B cell (primary cell): ENCODE measurements around the gene SLC8A3. TPM values are rescaled to one million over a fixed set of nuclear protein-coding genes. Genes with fewer than 3 reads are reported as not detected.

ENCODE experiments used
- ATAC-seq: fragments of 200-7000 bp; cut with Tn5 transposase; one replicate; pipeline ENCODE4 v1.10.0; 2021; ENCODE audit warnings: low read depth, mild to moderate bottlenecking, moderate number of reproducible peaks, moderate library complexity
- CTCF ChIA-PET: fragments of 350-600 bp; sonication (Branson Sonifier 250); formaldehyde crosslinking; loops from one replicate; lab custom pipeline; 2021; ENCODE audit warnings: antibody characterized with exemption, inconsistent platforms; lab: Charles Lee
- POLR2A ChIA-PET: fragments of 350-600 bp; sonication (Branson Sonifier 250); formaldehyde crosslinking; loops from one replicate; lab custom pipeline; 2021; ENCODE audit warnings: antibody characterized with exemption; lab: Charles Lee
- DNase-seq: peaks from one replicate; pipeline ENCODE4 v3.0.0; 2013
- H2AFZ ChIP-seq: 2 replicates; pipeline ENCODE4 v1.6.1; 2012; ENCODE audit warnings: mild to moderate bottlenecking, low read depth, low read length; ENCODE audit not compliant: insufficient read depth, poor library complexity, severe bottlenecking
- H3K27ac ChIP-seq, 2 donors: 1 replicate in 1 of 2; 2 replicates in 1 of 2; pipeline ENCODE4 v1.5.1; 2012 to 2013; ENCODE audit warnings: low read length in 2 of 2, mild to moderate bottlenecking in 2 of 2, moderate library complexity in 1 of 2
- H3K27me3 ChIP-seq, 4 experiments: fragments of 200-600 bp in 1 of 4; sonication (generic) in 1 of 4; replicated peaks in 1 of 4; 1 replicate in 2 of 4; 2 replicates in 2 of 4; pipeline versions ENCODE4 v1.6.1 to v1.7.0; 2013 to 2016; ENCODE audit warnings: low read length in 3 of 4, mild to moderate bottlenecking in 2 of 4, mixed read lengths in 1 of 4, moderate library complexity in 1 of 4; ENCODE audit not compliant: insufficient read depth in 4 of 4, control insufficient read depth in 3 of 4; ENCODE audit errors: control extremely low read depth in 1 of 4
- H3K36me3 ChIP-seq, 2 experiments: replicated peaks in 1 of 2; 1 replicate in 1 of 2; 2 replicates in 1 of 2; pipeline versions ENCODE4 v1.6.1 to v1.7.1; 2013; ENCODE audit warnings: low read length in 1 of 2; ENCODE audit not compliant: insufficient read depth in 2 of 2, control insufficient read depth in 1 of 2; ENCODE audit errors: control extremely low read depth in 1 of 2, extremely low read depth in 1 of 2
- H3K4me1 ChIP-seq, 2 donors: fragments of 200-600 bp in 1 of 2; sonication (generic) in 1 of 2; 1 replicate in 1 of 2; 2 replicates in 1 of 2; pipeline versions ENCODE4 v1.5.1 to v1.6.1; 2013 to 2017; ENCODE audit warnings: low read length in 2 of 2; ENCODE audit not compliant: control insufficient read depth in 2 of 2, insufficient read depth in 2 of 2
- H3K4me2 ChIP-seq: replicated peaks from 2 replicates; pipeline ENCODE3; 2012; ENCODE audit warnings: mild to moderate bottlenecking, low read depth, low read length; ENCODE audit not compliant: poor library complexity, severe bottlenecking
- H3K4me3 ChIP-seq, 5 experiments: fragments of 200-600 bp in 1 of 5; sonication (generic) in 1 of 5; 1 replicate in 3 of 5; 2 replicates in 2 of 5; pipeline versions ENCODE4 v1.5.1 to v1.7.0; 2011 to 2016; ENCODE audit warnings: low read length in 4 of 5, mild to moderate bottlenecking in 4 of 5, low read depth in 2 of 5, control low read depth in 1 of 5, moderate library complexity in 1 of 5; ENCODE audit not compliant: insufficient read depth in 1 of 5; ENCODE audit errors: control extremely low read depth in 1 of 5, extremely low read depth in 1 of 5
- H3K79me2 ChIP-seq: fragments of 200-600 bp; sonication (generic); one replicate; pipeline ENCODE4 v1.6.0; 2016; ENCODE audit warnings: low read length; ENCODE audit not compliant: control insufficient read depth, insufficient read depth
- H3K9ac ChIP-seq: fragments of 200-600 bp; sonication (generic); 2 replicates; pipeline ENCODE4 v1.6.1; 2017; ENCODE audit warnings: mild to moderate bottlenecking, low read length, moderate library complexity
- H3K9me3 ChIP-seq, 3 donors: one replicate each; pipeline versions ENCODE4 v1.6.1 to v1.7.1; 2013; ENCODE audit warnings: low read length in 2 of 3; ENCODE audit not compliant: control insufficient read depth in 2 of 3, insufficient read depth in 1 of 3; ENCODE audit errors: control extremely low read depth in 1 of 3
- H4K20me1 ChIP-seq: 2 replicates; pipeline ENCODE4 v1.6.0; 2012; ENCODE audit warnings: mild to moderate bottlenecking, low read length; ENCODE audit not compliant: insufficient read depth, control insufficient read depth, poor library complexity, severe bottlenecking
- H3K27ac Mint-ChIP-seq: one replicate; pipeline ENCODE4 v1.8.0; 2021; ENCODE audit warnings: mixed read lengths
- H3K27me3 Mint-ChIP-seq: one replicate; pipeline ENCODE4 v1.8.0; 2021; ENCODE audit warnings: mixed read lengths
- H3K4me1 Mint-ChIP-seq: one replicate; pipeline ENCODE4 v1.8.0; 2021; ENCODE audit warnings: mixed read lengths
- H3K4me3 Mint-ChIP-seq: one replicate; pipeline ENCODE4 v1.8.0; 2021; ENCODE audit warnings: mixed read lengths
- H3K9me3 Mint-ChIP-seq: one replicate; pipeline ENCODE4 v1.8.0; 2022; ENCODE audit warnings: mixed read lengths; ENCODE audit not compliant: insufficient read depth
- EZH2 ChIP-seq: IDR thresholded peaks from 2 replicates; pipeline ENCODE4 v1.6.1; 2012; ENCODE audit warnings: borderline replicate concordance, low read depth, mild to moderate bottlenecking, moderate library complexity, low read length; ENCODE audit not compliant: insufficient read depth, poor library complexity, severe bottlenecking
- WGBS: methylation state at CpG from one replicate; pipeline ENCODE4 v1.1.5; 2013; ENCODE audit warnings: missing lambda C conversion rate; ENCODE audit not compliant: insufficient coverage; 5-methylcytosine and 5-hydroxymethylcytosine counted together
- intact Hi-C: fragments of 100-400 bp; cut with micrococcal nuclease; formaldehyde crosslinking; loops from one replicate; pipeline ENCODE4 v1.10.0; 2022
- polyA plus RNA-seq: library from polyadenylated mRNA; depleted of rRNA; stranded (reverse); fragments of >200 nt; gene quantifications from 2 replicates; pipeline ENCODE4 v1.2.3, GENCODE V29; 2012
- total RNA-seq, 2 donors: library from RNA; stranded (reverse); fragments of 120-200 nt in 1 of 2; gene quantifications; 1 replicate in 1 of 2; 2 replicates in 1 of 2; pipeline versions ENCODE4 v1.2.3 to v1.2.4, GENCODE V29; 2013 to 2022
- TF ChIP-seq, protein P1 (sequence below): fragments of 200-600 bp; IDR thresholded peaks from one replicate; pipeline ENCODE4 v1.8.0; 2022; ENCODE audit warnings: antibody characterized with exemption, mild to moderate bottlenecking

The SLC8A3 gene
- total and polyA plus RNA-seq, 2 donors (not counting 1 experiment from before 2014, with no cell fraction given): 0.07 to 0.09 TPM

DNA sequence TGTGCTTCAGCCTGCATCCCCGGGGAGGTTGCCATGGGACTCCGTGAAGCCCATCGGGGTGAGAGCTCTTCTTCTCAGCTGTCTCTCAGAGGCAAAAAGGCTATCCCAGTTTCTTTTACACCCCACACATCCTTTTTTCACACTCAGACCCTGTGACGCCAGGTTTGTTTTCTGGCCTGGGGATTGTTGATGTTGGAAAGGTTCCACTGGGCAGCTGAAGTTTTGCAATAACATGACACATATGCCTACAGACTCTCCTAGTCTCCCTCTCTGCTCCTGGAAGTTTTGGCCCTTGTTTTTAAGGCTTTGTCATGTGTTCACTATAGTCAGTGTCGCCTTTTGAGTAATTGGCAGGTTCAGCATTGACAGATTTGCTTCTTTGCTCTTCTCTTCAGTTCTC, 190.9 kb downstream of the SLC8A3 start:
- peaks cover 0 to 3% of the 10 kb centered on the region in 2 donors for H3K4me1 ChIP-seq
- ChIA-PET CTCF (interaction anchor here (0.6 kb wide), 1 partner anchor 179 kb away, joined by 3 read pairs; no protein-coding TSS in a partner anchor), POLR2A (no interaction called here)
- no peaks in the 10 kb centered on the region for H3K79me2 ChIP-seq
- no peak overlapping the region for H2AFZ ChIP-seq
- ATAC-seq: no peak
- no peak overlapping the region for H3K27ac ChIP-seq
- H3K9me3 ChIP-seq: no peaks in the 10 kb centered on the region
- no peak overlapping the region for H3K4me2 ChIP-seq
- intact Hi-C loops: no loop called here
- H3K9me3 Mint-ChIP-seq: no peaks in the 10 kb centered on the region
- no peak overlapping the region for H3K4me3 Mint-ChIP-seq
- H3K27me3 ChIP-seq: peaks cover 0 to 8% (median 0%) of the 10 kb centered on the region in 4 experiments
- H3K36me3 ChIP-seq: no peaks in the 10 kb centered on the region
- peaks cover 5% of the 10 kb centered on the region for H3K4me1 Mint-ChIP-seq
- TF ChIP-seq, protein P1, sequence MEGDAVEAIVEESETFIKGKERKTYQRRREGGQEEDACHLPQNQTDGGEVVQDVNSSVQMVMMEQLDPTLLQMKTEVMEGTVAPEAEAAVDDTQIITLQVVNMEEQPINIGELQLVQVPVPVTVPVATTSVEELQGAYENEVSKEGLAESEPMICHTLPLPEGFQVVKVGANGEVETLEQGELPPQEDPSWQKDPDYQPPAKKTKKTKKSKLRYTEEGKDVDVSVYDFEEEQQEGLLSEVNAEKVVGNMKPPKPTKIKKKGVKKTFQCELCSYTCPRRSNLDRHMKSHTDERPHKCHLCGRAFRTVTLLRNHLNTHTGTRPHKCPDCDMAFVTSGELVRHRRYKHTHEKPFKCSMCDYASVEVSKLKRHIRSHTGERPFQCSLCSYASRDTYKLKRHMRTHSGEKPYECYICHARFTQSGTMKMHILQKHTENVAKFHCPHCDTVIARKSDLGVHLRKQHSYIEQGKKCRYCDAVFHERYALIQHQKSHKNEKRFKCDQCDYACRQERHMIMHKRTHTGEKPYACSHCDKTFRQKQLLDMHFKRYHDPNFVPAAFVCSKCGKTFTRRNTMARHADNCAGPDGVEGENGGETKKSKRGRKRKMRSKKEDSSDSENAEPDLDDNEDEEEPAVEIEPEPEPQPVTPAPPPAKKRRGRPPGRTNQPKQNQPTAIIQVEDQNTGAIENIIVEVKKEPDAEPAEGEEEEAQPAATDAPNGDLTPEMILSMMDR: no peak
- H3K27me3 Mint-ChIP-seq: peaks cover 16% of the 10 kb centered on the region
- H3K27ac Mint-ChIP-seq: no peak overlapping the region
- no peak overlapping the region for H3K4me3 ChIP-seq
- H4K20me1 ChIP-seq: no peaks in the 10 kb centered on the region
- no peak overlapping the region for H3K9ac ChIP-seq
- DNase-seq: no peak
- 89% methylated on average over 4 of the region's 5 CpGs for WGBS

GRCh38 chr14:69996216-69996615, 192.5 kb downstream of the SLC8A3 start:
- Histone ChIP-seq H3K9ac (no peak overlapping the region), H2AFZ (no peak overlapping the region), H3K4me1 (peaks cover 0 to 3% of the 10 kb centered on the region in 2 donors), H3K4me2 (no peak overlapping the region), H3K27me3 (peaks cover 0 to 8% (median 0%) of the 10 kb centered on the region in 4 experiments), H3K4me3 (no peak overlapping the region), H3K79me2 (no peaks in the 10 kb centered on the region), H4K20me1 (no peaks in the 10 kb centered on the region), H3K27ac (no peak overlapping the region), H3K9me3 (no peaks in the 10 kb centered on the region), H3K36me3 (no peaks in the 10 kb centered on the region)
- ChIA-PET POLR2A (no interaction called here), CTCF (no interaction called here)
- no CpG with 5 or more reads among the region's 1 CpG for WGBS
- Mint-ChIP-seq H3K27ac (no peak overlapping the region), H3K27me3 (peaks cover 22% of the 10 kb centered on the region), H3K4me1 (peaks cover 5% of the 10 kb centered on the region), H3K4me3 (no peak overlapping the region), H3K9me3 (no peaks in the 10 kb centered on the region)
- TF ChIP-seq, protein P1: no peak
- TF ChIP-seq EZH2: no peak
- intact Hi-C loops: no loop called here
- ATAC-seq (no peak), DNase-seq (no peak)

Other genes starting within 250 kb of the SLC8A3 start
- gene COX16, start 170.7 kb upstream of the SLC8A3 start, total RNA-seq: 24.6 and 31.2 TPM in 2 replicates
- gene COX16, start 170.7 kb upstream of the SLC8A3 start, polyA plus RNA-seq: 7.0 and 9.8 TPM in 2 replicates
- gene SYNJ2BP, start 228.1 kb upstream of the SLC8A3 start, total RNA-seq: 16.6 and 17.8 TPM in 2 replicates
- gene SYNJ2BP, start 228.1 kb upstream of the SLC8A3 start, polyA plus RNA-seq: 7.5 and 8.0 TPM in 2 replicates